Measurements from ENCODE around the gene EVA1B. TPM values are rescaled to one million over a fixed set of nuclear protein-coding genes. Genes with fewer than 3 reads are reported as not detected.

EVA1B gene
- total and polyA plus RNA-seq, 10 of the 15 experiments (the other 5 are each of a cell fraction or from before 2014, with no cell fraction given): 0.15 to 6.4 (median 3.0) TPM; not detected in 2

- Histone ChIP-seq H4K20me1 (ENCODE audit: control insufficient read depth, insufficient read depth) (no peaks in the 10 kb centered on the region), H3K9ac (ENCODE audit: control insufficient read depth, insufficient read depth, low read length) (no peak overlapping the region), H3K79me2 (ENCODE audit: control insufficient read depth, insufficient read depth, low read length) (no peaks in the 10 kb centered on the region; the same call in 1 of the 2 replicates), H3K4me3 (no peak overlapping the region), H3K27me3 (replicated peaks in 1 of 2; ENCODE audit: control insufficient read depth in 2 of 2, insufficient read depth in 2 of 2, low read length in 1 of 2) (no peaks in the 10 kb centered on the region), H3K36me3 (ENCODE audit: control insufficient read depth in 2 of 2, insufficient read depth in 2 of 2, low read length in 1 of 2) (peaks cover 15 to 18% of the 10 kb centered on the region in 2 experiments; a peak in 3 of 4 replicates), H3K4me2 (ENCODE audit: control insufficient read depth, insufficient read depth) (no peak overlapping the region), H2AFZ (ENCODE audit: control insufficient read depth, low read depth, low read length) (no peak overlapping the region), H3K9me3 (replicated peaks; ENCODE audit: control insufficient read depth, insufficient read depth, low read length) (no peaks in the 10 kb centered on the region), H3K27ac (ENCODE audit: control insufficient read depth, insufficient read depth) (no peak overlapping the region), H3K4me1 (ENCODE audit: control insufficient read depth, insufficient read depth, low read length) (peaks cover 12% of the 10 kb centered on the region)
- WGBS (ENCODE audit: insufficient coverage, insufficient replicate concordance, low lambda C conversion rate, missing lambda C conversion rate): 84% methylated on average over 8 of the region's 8 CpGs
- SMC1A ChIA-PET (ENCODE audit: uncharacterized antibody, unreplicated experiment): no interaction called here
- TF ChIP-seq PKNOX1 (IDR thresholded peaks at IDR 0.05) (no peak), PAX8 (IDR thresholded peaks at IDR 0.05) (no peak), ZNF207 (IDR thresholded peaks at IDR 0.05; ENCODE audit: borderline replicate concordance) (no peak), SIN3A (IDR thresholded peaks at IDR 0.05; ENCODE audit: low read depth, low read length) (no peak), ZNF217 (IDR thresholded peaks at IDR 0.05) (no peak), PRDM15 (CRISPR knock-in tag; IDR thresholded peaks at IDR 0.05) (no peak), MXI1 (IDR thresholded peaks at IDR 0.05; ENCODE audit: low read depth, low read length) (no peak), MEF2A (IDR thresholded peaks at IDR 0.05; ENCODE audit: insufficient read depth, low read depth, low read length) (no peak), ZSCAN29 (IDR thresholded peaks at IDR 0.05) (no peak), HDAC2 (IDR thresholded peaks at IDR 0.05) (no peak), GABPA (IDR thresholded peaks at IDR 0.05; ENCODE audit: low read depth) (no peak), CREB1 (IDR thresholded peaks at IDR 0.05; ENCODE audit: low read depth) (no peak), KAT2A (conservative IDR thresholded peaks at IDR 0.05; ENCODE audit: control insufficient read depth, low read depth, low read length) (no peak), IRF4 (IDR thresholded peaks at IDR 0.05; ENCODE audit: low read depth, low read length) (no peak), MYB (IDR thresholded peaks at IDR 0.05; ENCODE audit: borderline replicate concordance, low read depth, low read length) (no peak), CREM (IDR thresholded peaks at IDR 0.05; ENCODE audit: low read depth) (no peak), EP300 (IDR thresholded peaks at IDR 0.05; ENCODE audit: borderline replicate concordance in 1 of 2, control insufficient read depth in 1 of 2, low read depth in 2 of 2, low read length in 2 of 2) (no peak), NR2C1 (IDR thresholded peaks at IDR 0.05) (no peak), RUNX3 (IDR thresholded peaks at IDR 0.05; ENCODE audit: low read length) (no peak)
- POLR2A ChIA-PET: interaction anchor here (0.5 to 1.0 kb wide), 2 partner anchors 23 to 807 kb away, joined by 3 to 4 read pairs; no protein-coding TSS in a partner anchor
- intact Hi-C loops (cut with micrococcal nuclease; ENCODE audit: unreplicated experiment): no loop called here
- no TSS peak for BruUV-seq (replicated peaks)
- no peak for DNase-seq (ENCODE audit: low read depth, low spot score)
- FAIRE-seq: no peak
- CTCF ChIA-PET: interaction anchor here (0.6 to 13.5 kb wide), 4 partner anchors 16 to 117 kb away, joined by 3 to 157 read pairs (median 12); no protein-coding TSS in a partner anchor
- in situ Hi-C loops (cut with MboI): no loop called here
- no peak for ATAC-seq
- RAD21 ChIA-PET (ENCODE audit: unreplicated experiment): interaction anchor here (0.6 kb wide), 1 partner anchor 76 kb away, joined by 3 read pairs; no protein-coding TSS in a partner anchor
Observed at GRCh38 chr1:36344395-36344680, 20.9 kb upstream of the EVA1B start.

Measured in GM12878 (cell line).